Nephron (organoid): ENCODE data around the gene RPL38.
A peak's percentile ranks its signal among the peaks of the same experiment; 100 is the strongest.

Experiments used
- H3K27ac Mint-ChIP-seq, 3 experiments: 2 replicates each; pipeline ENCODE4 v1.8.0; 2020; ENCODE audit warnings: mixed read lengths in 3 of 3, mild to moderate bottlenecking in 2 of 3, moderate library complexity in 1 of 3
- H3K27me3 Mint-ChIP-seq: 2 replicates; pipeline ENCODE4 v1.8.0; 2021; ENCODE audit warnings: low read depth, mild to moderate bottlenecking, moderate library complexity, mixed read lengths
- H3K36me3 Mint-ChIP-seq: 2 replicates; pipeline ENCODE4 v1.8.0; 2020; ENCODE audit warnings: low read depth, mixed read lengths
- H3K4me1 Mint-ChIP-seq: 2 replicates; pipeline ENCODE4 v1.8.0; 2020; ENCODE audit warnings: mixed read lengths
- H3K4me3 Mint-ChIP-seq, 3 experiments: 2 replicates each; pipeline ENCODE4 v1.8.0; 2020; ENCODE audit warnings: mild to moderate bottlenecking in 3 of 3, mixed read lengths in 3 of 3, moderate library complexity in 2 of 3
- H3K9me3 Mint-ChIP-seq: 2 replicates; pipeline ENCODE4 v1.8.0; 2020; ENCODE audit warnings: mixed read lengths
- TF ChIP-seq, protein P1 (sequence below), 3 experiments: fragments of 200-600 bp; sonication (generic); IDR thresholded peaks; one replicate each; pipeline ENCODE4 v1.5.0; 2021; ENCODE audit warnings: antibody characterized with exemption in 3 of 3; ENCODE audit not compliant: unreplicated experiment in 3 of 3

Gene RPL38

GRCh38 chr17:74206332-74206818, 2.9 kb downstream of the RPL38 start:
- H3K4me3 Mint-ChIP-seq = peak overlapping the region; percentile 70 to 85 (median 77)
- peaks cover 47% of the 10 kb centered on the region for H3K4me1 Mint-ChIP-seq
- H3K27me3 Mint-ChIP-seq = peaks cover under 1% of the 10 kb centered on the region
- TF ChIP-seq, protein P1, sequence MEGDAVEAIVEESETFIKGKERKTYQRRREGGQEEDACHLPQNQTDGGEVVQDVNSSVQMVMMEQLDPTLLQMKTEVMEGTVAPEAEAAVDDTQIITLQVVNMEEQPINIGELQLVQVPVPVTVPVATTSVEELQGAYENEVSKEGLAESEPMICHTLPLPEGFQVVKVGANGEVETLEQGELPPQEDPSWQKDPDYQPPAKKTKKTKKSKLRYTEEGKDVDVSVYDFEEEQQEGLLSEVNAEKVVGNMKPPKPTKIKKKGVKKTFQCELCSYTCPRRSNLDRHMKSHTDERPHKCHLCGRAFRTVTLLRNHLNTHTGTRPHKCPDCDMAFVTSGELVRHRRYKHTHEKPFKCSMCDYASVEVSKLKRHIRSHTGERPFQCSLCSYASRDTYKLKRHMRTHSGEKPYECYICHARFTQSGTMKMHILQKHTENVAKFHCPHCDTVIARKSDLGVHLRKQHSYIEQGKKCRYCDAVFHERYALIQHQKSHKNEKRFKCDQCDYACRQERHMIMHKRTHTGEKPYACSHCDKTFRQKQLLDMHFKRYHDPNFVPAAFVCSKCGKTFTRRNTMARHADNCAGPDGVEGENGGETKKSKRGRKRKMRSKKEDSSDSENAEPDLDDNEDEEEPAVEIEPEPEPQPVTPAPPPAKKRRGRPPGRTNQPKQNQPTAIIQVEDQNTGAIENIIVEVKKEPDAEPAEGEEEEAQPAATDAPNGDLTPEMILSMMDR (IDR thresholded peaks at IDR 0.05; ENCODE audit: unreplicated experiment in 3 of 3) = no peak
- H3K36me3 Mint-ChIP-seq = peaks cover 52% of the 10 kb centered on the region
- H3K27ac Mint-ChIP-seq = peak overlapping the region in 1 of 3 experiments; percentile 46
- H3K9me3 Mint-ChIP-seq = no peaks in the 10 kb centered on the region

DNA sequence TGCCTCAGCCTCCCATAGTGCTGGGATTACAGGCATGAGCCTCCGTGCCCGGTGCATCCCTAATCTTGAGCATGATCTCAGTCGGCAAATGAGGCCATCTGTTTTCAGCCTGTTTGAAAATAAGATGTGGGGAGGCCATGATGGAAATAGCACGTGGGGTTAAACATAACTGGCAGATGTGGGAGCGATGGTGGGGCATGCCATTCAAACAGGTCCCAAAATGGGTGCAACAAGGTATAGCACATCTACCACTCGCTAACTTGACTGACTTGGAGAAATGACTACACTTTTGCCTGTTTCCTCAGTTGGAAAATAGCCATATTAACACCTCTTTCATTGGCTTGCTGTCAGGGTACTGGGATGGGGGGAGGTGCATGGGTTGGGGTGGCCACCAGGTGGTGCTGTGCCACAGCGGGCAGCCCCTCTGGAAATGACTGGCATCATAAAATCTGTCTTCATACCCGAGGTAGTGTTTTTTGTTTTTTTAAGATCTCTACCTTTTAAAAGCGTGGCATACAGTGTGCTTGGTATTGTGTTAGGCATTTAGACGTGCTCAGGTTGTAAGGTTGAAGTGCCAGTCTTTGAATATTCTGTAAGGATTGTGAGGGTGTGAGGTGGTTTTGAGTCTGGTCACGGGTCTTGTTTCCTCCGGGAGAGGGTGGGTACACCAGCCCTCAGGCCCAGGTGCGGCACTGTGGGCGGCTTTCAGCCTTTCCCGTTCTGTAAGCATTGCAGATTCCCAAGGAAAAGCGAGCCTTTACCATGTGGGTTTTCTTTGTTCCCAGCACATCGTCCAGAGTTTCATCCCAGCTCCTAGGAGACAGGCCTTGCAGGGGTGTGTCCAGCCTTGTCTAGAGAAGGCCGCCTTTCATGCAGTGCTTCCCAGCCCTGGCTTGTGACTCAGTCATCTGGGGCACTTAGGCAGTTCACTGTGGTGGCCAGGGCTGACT, 7.0 kb downstream of the RPL38 start:
- Mint-ChIP-seq H3K27me3 (peaks cover 3% of the 10 kb centered on the region), H3K9me3 (no peaks in the 10 kb centered on the region)

DNA sequence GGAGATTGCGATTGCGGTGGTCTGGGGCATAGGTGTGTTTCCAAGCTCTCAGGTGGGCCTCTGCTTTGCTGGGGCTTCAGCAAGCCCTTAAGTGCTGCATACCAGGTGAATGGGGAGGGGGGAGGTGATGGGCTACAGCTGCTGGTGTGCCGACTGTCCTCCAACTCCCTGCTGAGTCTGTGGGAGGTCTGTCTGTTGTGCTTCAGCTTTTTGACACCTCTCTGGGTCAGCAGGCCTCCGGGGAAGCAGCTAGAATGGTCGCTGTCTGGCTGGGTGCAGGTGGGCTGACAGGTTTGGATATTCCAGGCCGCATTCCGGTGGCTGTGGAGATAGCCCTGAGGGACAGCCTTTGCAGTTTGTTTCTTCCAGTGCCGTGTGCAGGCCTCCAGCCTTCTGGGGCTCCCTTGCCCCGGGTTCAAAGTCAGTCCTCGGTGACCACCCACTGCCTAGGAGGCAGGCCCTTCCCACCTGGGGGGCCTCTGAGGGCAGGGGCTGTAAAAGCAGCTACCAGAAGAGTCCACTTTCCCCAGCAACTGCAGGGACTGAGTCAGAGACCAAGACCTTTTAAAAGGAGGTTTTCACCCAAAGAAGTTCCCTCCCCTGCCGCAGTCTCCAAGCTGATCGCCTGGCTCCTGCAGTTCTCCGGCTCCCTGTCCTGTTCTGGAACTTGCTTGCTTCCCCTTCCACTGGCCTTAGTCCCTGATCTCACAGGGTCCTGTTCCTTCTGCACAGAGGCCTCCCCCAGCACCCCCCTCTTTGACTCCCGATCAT, 7.8 kb downstream of the RPL38 start:
- Mint-ChIP-seq H3K4me1 (peaks cover 60% of the 10 kb centered on the region), H3K36me3 (peaks cover 33% of the 10 kb centered on the region), H3K27ac (peak overlapping the region in 2 of 3 experiments; percentile 26 to 54), H3K9me3 (no peaks in the 10 kb centered on the region), H3K4me3 (peak overlapping the region; percentile 82 to 87 (median 86)), H3K27me3 (peaks cover 3% of the 10 kb centered on the region)
- TF ChIP-seq, protein P1 (IDR thresholded peaks at IDR 0.05; ENCODE audit: unreplicated experiment in 3 of 3) = no peak

More for the DNA sequence above, 7.0 kb downstream of the RPL38 start:
- H3K4me3 Mint-ChIP-seq = peak overlapping the region; percentile 58 to 75 (median 70)
- TF ChIP-seq, protein P1 (IDR thresholded peaks at IDR 0.05; ENCODE audit: unreplicated experiment in 3 of 3) = peak; percentile 94 to 96 (median 95)
- H3K36me3 Mint-ChIP-seq = peaks cover 40% of the 10 kb centered on the region
- peaks cover 56% of the 10 kb centered on the region for H3K4me1 Mint-ChIP-seq
- peak overlapping the region; percentile 57 to 86 (median 66) for H3K27ac Mint-ChIP-seq

GRCh38 chr17:74211912-74212208, 8.4 kb downstream of the RPL38 start:
- TF ChIP-seq, protein P1 (IDR thresholded peaks at IDR 0.05; ENCODE audit: unreplicated experiment in 3 of 3) = no peak
- Mint-ChIP-seq H3K27me3 (peaks cover 3% of the 10 kb centered on the region), H3K4me3 (peak overlapping the region; percentile 82 to 87 (median 86)), H3K4me1 (peaks cover 62% of the 10 kb centered on the region), H3K27ac (peak overlapping the region in 2 of 3 experiments; percentile 26 to 54), H3K9me3 (no peaks in the 10 kb centered on the region), H3K36me3 (peaks cover 30% of the 10 kb centered on the region)

DNA sequence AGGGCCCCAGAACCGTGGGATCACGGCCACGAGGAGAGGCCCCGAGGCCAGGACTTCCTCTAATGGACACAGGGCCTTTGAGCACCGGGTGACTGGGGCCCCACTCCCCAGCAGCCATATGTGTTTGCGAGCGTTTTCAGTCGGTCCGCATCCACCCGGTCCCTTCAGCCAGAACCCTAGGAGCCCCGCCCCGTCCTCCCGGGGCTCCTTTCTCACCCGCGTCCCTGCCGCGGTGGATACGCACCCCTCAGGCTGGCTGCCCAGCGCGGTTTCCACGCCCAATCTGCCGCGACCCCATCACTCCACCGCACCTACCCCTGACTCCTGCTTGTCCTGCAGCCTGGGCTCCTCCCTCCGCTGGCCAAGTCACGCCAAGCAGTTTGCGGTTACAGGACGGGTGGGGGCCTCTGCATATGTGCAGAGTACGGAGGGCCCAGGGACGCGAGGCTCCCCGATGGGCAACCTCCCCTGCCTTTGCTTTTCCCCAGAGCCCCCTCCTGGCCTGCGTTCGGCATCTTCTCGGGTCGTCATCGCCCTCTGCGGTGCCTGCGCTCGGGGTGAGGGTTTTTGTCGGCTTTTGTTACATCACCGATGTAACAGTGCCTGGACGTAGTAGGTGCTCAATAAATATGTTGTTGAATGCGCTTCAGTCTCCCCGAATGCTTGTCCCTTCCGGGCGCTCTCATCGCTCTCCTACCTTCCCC, 8.9 kb downstream of the RPL38 start:
- H3K9me3 Mint-ChIP-seq = no peaks in the 10 kb centered on the region
- H3K27ac Mint-ChIP-seq = peak overlapping the region; percentile 57 to 88 (median 76)
- TF ChIP-seq, protein P1 (IDR thresholded peaks at IDR 0.05; ENCODE audit: unreplicated experiment in 3 of 3) = no peak
- peaks cover 67% of the 10 kb centered on the region for H3K4me1 Mint-ChIP-seq
- H3K27me3 Mint-ChIP-seq = peaks cover 8% of the 10 kb centered on the region
- H3K36me3 Mint-ChIP-seq = peaks cover 30% of the 10 kb centered on the region
- peak overlapping the region; percentile 82 to 87 (median 86) for H3K4me3 Mint-ChIP-seq
